H1 (cell line): ENCODE results near the gene INSIG1. TPM values are rescaled to one million over a fixed set of nuclear protein-coding genes. Genes with fewer than 3 reads are reported as not detected.

Experiments
- CTCF ChIA-PET: fragments of 300-600 bp; sonication (Branson Sonifier 250); formaldehyde crosslinking; loops from one replicate; lab custom pipeline; 2021; ENCODE audit not compliant: partially characterized antibody; lab: Charles Lee
- POLR2A ChIA-PET: fragments of 300-600 bp; sonication (Branson Sonifier 250); formaldehyde crosslinking; loops from one replicate; lab custom pipeline; 2021; ENCODE audit warnings: inconsistent platforms; ENCODE audit not compliant: partially characterized antibody; lab: Charles Lee
- DNase-seq, 2 experiments: peaks; one replicate each; pipeline versions ENCODE4 v3.0.0 to v3.0.0-alpha.2; 2010 to 2022; ENCODE audit warnings: low spot score in 2 of 2, low read depth in 1 of 2, mixed read lengths in 1 of 2
- FAIRE-seq: peaks from 2 replicates; lab custom pipeline; 2011; peaks lifted over from hg19 to GRCh38; lab: Jason Lieb, UNC
- H2AFZ ChIP-seq: 2 replicates; pipeline ENCODE4 v1.8.1; 2012; ENCODE audit warnings: low read length, inconsistent platforms
- H2AK5ac ChIP-seq: 2 replicates; pipeline ENCODE4 v1.6.1; 2013; ENCODE audit warnings: low read depth, low read length
- H2BK120ac ChIP-seq: replicated peaks from 2 replicates; pipeline ENCODE3; 2013; ENCODE audit warnings: low read depth, low read length, inconsistent platforms
- H2BK12ac ChIP-seq: 2 replicates; pipeline ENCODE4 v1.6.1; 2013; ENCODE audit warnings: low read depth, low read length
- H2BK15ac ChIP-seq: 2 replicates; pipeline ENCODE4 v1.6.1; 2013; ENCODE audit warnings: low read length
- H2BK20ac ChIP-seq: 2 replicates; pipeline ENCODE4 v1.6.1; 2013; ENCODE audit warnings: low read length
- H2BK5ac ChIP-seq: 2 replicates; pipeline ENCODE4 v1.6.1; 2013; ENCODE audit warnings: low read depth, low read length
- H3K14ac ChIP-seq: 2 replicates; pipeline ENCODE4 v1.6.1; 2013; ENCODE audit warnings: inconsistent platforms; ENCODE audit not compliant: insufficient read length
- H3K18ac ChIP-seq: 2 replicates; pipeline ENCODE4 v1.6.1; 2013; ENCODE audit warnings: low read length; ENCODE audit errors: extremely low read depth
- H3K23ac ChIP-seq: 2 replicates; pipeline ENCODE4 v1.6.1; 2013; ENCODE audit warnings: inconsistent platforms; ENCODE audit not compliant: insufficient read length
- H3K23me2 ChIP-seq: 2 replicates; pipeline ENCODE4 v1.6.1; 2013; ENCODE audit warnings: low read depth, low read length
- H3K27ac ChIP-seq: 2 replicates; pipeline ENCODE4 v1.6.1; 2011; ENCODE audit warnings: low read depth, low read length, inconsistent platforms
- H3K27me3 ChIP-seq, 4 experiments: replicated peaks in 1 of 4; 1 replicate in 1 of 4; 2 replicates in 3 of 4; pipeline versions ENCODE4 v1.6.1 to v1.8.1; 2011 to 2013; ENCODE audit warnings: low read length in 3 of 4, mild to moderate bottlenecking in 3 of 4, inconsistent platforms in 2 of 4, mixed read lengths in 2 of 4, moderate library complexity in 1 of 4; ENCODE audit not compliant: control insufficient read depth in 3 of 4, insufficient read depth in 3 of 4; ENCODE audit errors: extremely low read depth in 1 of 4
- H3K36me3 ChIP-seq, 4 experiments: 2 replicates each; pipeline versions ENCODE4 v1.6.1 to v1.8.1; 2011 to 2013; ENCODE audit warnings: mild to moderate bottlenecking in 4 of 4, low read length in 3 of 4, moderate library complexity in 2 of 4, control low read depth in 1 of 4, inconsistent platforms in 1 of 4; ENCODE audit not compliant: insufficient read depth in 4 of 4, control insufficient read depth in 2 of 4
- H3K4ac ChIP-seq: replicated peaks from 2 replicates; pipeline ENCODE3; 2013; ENCODE audit warnings: low read length, low read depth, mixed read lengths, inconsistent platforms; ENCODE audit not compliant: insufficient read length
- H3K4me1 ChIP-seq, 4 experiments: replicated peaks in 1 of 4; 1 replicate in 1 of 4; 2 replicates in 3 of 4; pipeline versions ENCODE4 v1.6.1 to v1.8.1; 2011 to 2013; ENCODE audit warnings: low read length in 3 of 4, inconsistent platforms in 2 of 4, mixed read lengths in 1 of 4; ENCODE audit not compliant: insufficient read depth in 4 of 4, control insufficient read depth in 3 of 4
- H3K4me2 ChIP-seq, 2 experiments: 2 replicates each; pipeline versions ENCODE4 v1.6.1 to v1.8.1; 2011 to 2013; ENCODE audit warnings: low read depth in 2 of 2, low read length in 2 of 2, control low read depth in 1 of 2, inconsistent platforms in 1 of 2, mild to moderate bottlenecking in 1 of 2; ENCODE audit not compliant: insufficient read depth in 1 of 2
- H3K4me3 ChIP-seq, 4 experiments: fragments of 200-600, 300-600 bp in 1 of 4; sonication (generic), shearing (Covaris generic), sonication (Bioruptor Twin) in 1 of 4; 2 replicates each; pipeline versions ENCODE4 v1.5.1 to v1.8.1; 2011 to 2016; ENCODE audit warnings: low read length in 4 of 4, low read depth in 3 of 4, control low read depth in 2 of 4, inconsistent platforms in 2 of 4, mild to moderate bottlenecking in 2 of 4, mixed read lengths in 1 of 4, moderate library complexity in 1 of 4; ENCODE audit not compliant: insufficient read depth in 2 of 4; ENCODE audit errors: extremely low read depth in 1 of 4
- H3K56ac ChIP-seq: replicated peaks from 2 replicates; pipeline ENCODE3; 2013; ENCODE audit warnings: low read depth, mild to moderate bottlenecking, mixed read lengths, low read length, inconsistent platforms; ENCODE audit not compliant: insufficient read length
- H3K79me1 ChIP-seq: 2 replicates; pipeline ENCODE4 v1.6.1; 2013; ENCODE audit warnings: low read depth, low read length, control low read depth
- H3K79me2 ChIP-seq, 2 experiments: 2 replicates each; pipeline versions ENCODE4 v1.6.1 to v1.8.1; 2012 to 2013; ENCODE audit warnings: low read length in 2 of 2, mild to moderate bottlenecking in 2 of 2, inconsistent platforms in 1 of 2; ENCODE audit not compliant: insufficient read depth in 2 of 2, control insufficient read depth in 1 of 2
- H3K9ac ChIP-seq, 4 experiments: replicated peaks in 1 of 4; 1 replicate in 1 of 4; 2 replicates in 3 of 4; pipeline versions ENCODE4 v1.6.1 to v1.8.1; 2011 to 2013; ENCODE audit warnings: low read depth in 3 of 4, low read length in 3 of 4, control low read depth in 2 of 4, mild to moderate bottlenecking in 2 of 4, moderate library complexity in 2 of 4, inconsistent platforms in 1 of 4; ENCODE audit errors: extremely low read depth in 1 of 4
- H3K9me3 ChIP-seq, 2 experiments: 2 replicates each; pipeline versions ENCODE4 v1.6.1 to v1.8.1; 2012 to 2013; ENCODE audit warnings: mild to moderate bottlenecking in 2 of 2, moderate library complexity in 2 of 2, control low read depth in 1 of 2, inconsistent platforms in 1 of 2, low read depth in 1 of 2, low read length in 1 of 2, mixed read lengths in 1 of 2; ENCODE audit not compliant: insufficient read depth in 2 of 2
- H4K20me1 ChIP-seq, 2 experiments: replicated peaks in 1 of 2; 2 replicates each; pipeline versions ENCODE3 to v1.8.1; 2011 to 2013; ENCODE audit warnings: inconsistent platforms in 2 of 2, low read length in 2 of 2, mild to moderate bottlenecking in 1 of 2; ENCODE audit not compliant: insufficient read depth in 2 of 2, control insufficient read depth in 1 of 2
- H4K5ac ChIP-seq: 2 replicates; pipeline ENCODE4 v1.6.1; 2013; ENCODE audit warnings: low read length, low read depth, mixed read lengths, inconsistent platforms; ENCODE audit not compliant: insufficient read length
- H4K8ac ChIP-seq: 2 replicates; pipeline ENCODE4 v1.8.0; 2013; ENCODE audit warnings: mild to moderate bottlenecking, moderate library complexity, low read length, inconsistent platforms; ENCODE audit not compliant: insufficient read depth; ENCODE audit errors: extremely low read depth
- H4K91ac ChIP-seq: replicated peaks from 2 replicates; pipeline ENCODE3; 2013; ENCODE audit warnings: low read length, mixed read lengths, inconsistent platforms; ENCODE audit not compliant: insufficient read length
- POU5F1 ChIP-seq: IDR thresholded peaks from 2 replicates; pipeline ENCODE4 v1.6.1; 2011; ENCODE audit warnings: low read depth, mild to moderate bottlenecking, low read length, moderate library complexity
- WGBS, 2 experiments: shearing (Covaris generic) in 1 of 2; methylation state at CpG; one replicate each; pipeline versions ENCODE4 v1.1.6 to v1.1.7; 2013 to 2015; ENCODE audit warnings: low lambda C conversion rate in 2 of 2, mixed read lengths in 2 of 2, inconsistent platforms in 1 of 2, low coverage in 1 of 2, missing lambda C conversion rate in 1 of 2; ENCODE audit not compliant: insufficient replicate concordance in 2 of 2, insufficient coverage in 1 of 2, insufficient read length in 1 of 2; ENCODE audit errors: extremely low coverage in 1 of 2, missing lambda C conversion rate in 1 of 2; 5-methylcytosine and 5-hydroxymethylcytosine counted together
- polyA plus RNA-seq, 7 experiments: library from polyadenylated mRNA; depleted of rRNA in 3 of 7; stranded (reverse) in 5 of 7; unstranded in 2 of 7; fragments of >200 nt in 5 of 7; fragments of 200-250 nt in 2 of 7; gene quantifications; 1 replicate in 5 of 7; 2 replicates in 1 of 7; 4 replicates in 1 of 7; pipeline versions ENCODE4 v1.2.1 to v1.2.3, GENCODE V29; 2011 to 2013; ENCODE audit warnings: missing spikeins in 2 of 7, mixed read lengths in 2 of 7
- total RNA-seq: library from RNA; stranded (reverse); fragmentation: NEBNext Ultra II Directional; extraction: Animal tissue kit (Norgen Biotek cat#: 25700); gene quantifications from 2 replicates; pipeline ENCODE4 v1.2.1, GENCODE V29; 2021

Gene INSIG1
- total and polyA plus RNA-seq, 2 of the 8 experiments (the other 6 are each of a cell fraction or from before 2014, with no cell fraction given), result 40.0 to 58.4 TPM

- WGBS, 2 experiments, result 82% methylated on average over 1 of the region's 1 CpG; no CpG with 5 or more reads in 1 of the 2 experiments
- no peaks in the 10 kb centered on the region for H3K27me3 ChIP-seq
- H3K18ac ChIP-seq, result no peak overlapping the region
- H4K8ac ChIP-seq, result no peak overlapping the region
- H3K79me2 ChIP-seq, result peaks cover 0 to 11% of the 10 kb centered on the region in 2 experiments; a peak in 2 of 4 replicates
- peaks cover 5 to 8% of the 10 kb centered on the region in 2 experiments for H4K20me1 ChIP-seq
- no peak overlapping the region for H3K56ac ChIP-seq
- no peak overlapping the region for H2BK20ac ChIP-seq
- no peak overlapping the region for H4K5ac ChIP-seq
- H3K9me3 ChIP-seq, result no peaks in the 10 kb centered on the region
- H3K4ac ChIP-seq, result no peak overlapping the region
- H2AFZ ChIP-seq, result no peak overlapping the region
- peaks cover 2 to 59% (median 20%) of the 10 kb centered on the region in 4 experiments; a peak in 7 of 8 replicates for H3K36me3 ChIP-seq
- no peak for DNase-seq
- H3K9ac ChIP-seq, result no peak overlapping the region
- H3K4me2 ChIP-seq, result no peak overlapping the region
- no peak overlapping the region for H3K27ac ChIP-seq
- H3K79me1 ChIP-seq, result peaks cover 3% of the 10 kb centered on the region
- H2AK5ac ChIP-seq, result no peak overlapping the region
- H2BK5ac ChIP-seq, result no peak overlapping the region
- no peak overlapping the region for H2BK15ac ChIP-seq
- POLR2A ChIA-PET, result no interaction called here
- no peaks in the 10 kb centered on the region; a peak in 1 of 7 replicates for H3K4me1 ChIP-seq
- CTCF ChIA-PET, result no interaction called here
- no peak overlapping the region for H4K91ac ChIP-seq
- H3K23ac ChIP-seq, result no peak overlapping the region
- H3K23me2 ChIP-seq, result no peaks in the 10 kb centered on the region
- no peak overlapping the region for H3K14ac ChIP-seq
- no peak overlapping the region for H3K4me3 ChIP-seq
- FAIRE-seq, result no peak
- H2BK120ac ChIP-seq, result no peak overlapping the region
- H2BK12ac ChIP-seq, result no peak overlapping the region
- TF ChIP-seq POU5F1, result no peak
These were observed 11.3 kb downstream of the INSIG1 start for GRCh38 chr7:155309021-155309338.
